Hepatocyte (in vitro differentiated cells): Measurements from ENCODE around the gene PATE3. TPM values are rescaled to one million over a fixed set of nuclear protein-coding genes. Genes with fewer than 3 reads are reported as not detected.

ENCODE experiments used
- DNase-seq: peaks from one replicate; pipeline ENCODE4 v3.0.0-alpha.2; 2016; ENCODE audit warnings: low spot score
- H2AFZ ChIP-seq: fragments of 200-600 bp; sonication (generic); 2 replicates; pipeline ENCODE4 v1.6.0; 2016; ENCODE audit warnings: antibody characterized with exemption, mild to moderate bottlenecking
- H3K27ac ChIP-seq: fragments of 200-600 bp; sonication (generic); 2 replicates; pipeline ENCODE4 v1.5.1; 2016; ENCODE audit warnings: mild to moderate bottlenecking
- H3K27me3 ChIP-seq: fragments of 200-600 bp; sonication (generic); 2 replicates; pipeline ENCODE4 v1.6.1; 2016
- H3K36me3 ChIP-seq: fragments of 200-600 bp; sonication (generic); replicated peaks from 2 replicates; pipeline ENCODE4 v1.5.1; 2016; ENCODE audit warnings: low read depth; ENCODE audit not compliant: insufficient read depth
- H3K4me1 ChIP-seq: fragments of 200-600 bp; sonication (generic); 2 replicates; pipeline ENCODE4 v1.5.1; 2016; ENCODE audit warnings: mild to moderate bottlenecking, moderate library complexity; ENCODE audit not compliant: insufficient read depth
- H3K4me2 ChIP-seq: fragments of 200-600 bp; sonication (generic); 2 replicates; pipeline ENCODE4 v1.6.0; 2016
- H3K4me3 ChIP-seq: fragments of 200-600 bp; sonication (generic); 2 replicates; pipeline ENCODE4 v1.5.1; 2016; ENCODE audit warnings: mild to moderate bottlenecking
- H3K79me2 ChIP-seq: fragments of 200-600 bp; sonication (generic); 2 replicates; pipeline ENCODE4 v1.6.0; 2017; ENCODE audit warnings: mild to moderate bottlenecking
- H3K9me2 ChIP-seq: fragments of 200-600 bp; sonication (generic); replicated peaks from 2 replicates; pipeline ENCODE4 v1.6.0; 2017; ENCODE audit warnings: mild to moderate bottlenecking; ENCODE audit not compliant: insufficient read depth
- H3K9me3 ChIP-seq: fragments of 200-600 bp; sonication (generic); 2 replicates; pipeline ENCODE4 v1.5.1; 2016; ENCODE audit warnings: low read depth, mild to moderate bottlenecking
- H4K20me1 ChIP-seq: fragments of 200-600 bp; sonication (generic); 2 replicates; pipeline ENCODE4 v1.6.0; 2016; ENCODE audit warnings: mild to moderate bottlenecking; ENCODE audit not compliant: insufficient read depth, poor library complexity, severe bottlenecking
- CTCF ChIP-seq: fragments of 200-600 bp; sonication (generic); IDR thresholded peaks from 2 replicates; pipeline ENCODE4 v1.5.1; 2016; ENCODE audit warnings: antibody characterized with exemption, mild to moderate bottlenecking; ENCODE audit not compliant: poor library complexity
- EZH2 ChIP-seq: fragments of 200-600 bp; sonication (generic); IDR thresholded peaks from 2 replicates; pipeline ENCODE4 v1.6.1; 2016; ENCODE audit warnings: antibody characterized with exemption, mild to moderate bottlenecking, borderline replicate concordance
- EZH2phosphoT487 ChIP-seq: fragments of 200-600 bp; sonication (generic); IDR thresholded peaks from one replicate; pipeline ENCODE4 v1.6.1; 2018; ENCODE audit warnings: antibody characterized with exemption, mild to moderate bottlenecking, low read depth, moderate library complexity; ENCODE audit not compliant: unreplicated experiment, severe bottlenecking
- WGBS: methylation state at CpG from one replicate; pipeline ENCODE4 v1.1.6; 2016; ENCODE audit warnings: low lambda C conversion rate; ENCODE audit errors: missing lambda C conversion rate; 5-methylcytosine and 5-hydroxymethylcytosine counted together
- polyA plus RNA-seq: library from polyadenylated mRNA; unstranded; fragments of >200 nt; fragmentation: Nextera tagmentation; extraction: Ambion mirVana; gene quantifications from 2 replicates; pipeline ENCODE4 v1.2.1, GENCODE V29; 2016
- total RNA-seq: library from RNA; depleted of rRNA; stranded (reverse); fragments of >200 nt; gene quantifications from 2 replicates; pipeline ENCODE4 v1.2.3, GENCODE V29; 2014

Gene PATE3
- total RNA-seq (not detected in 2 replicates), polyA plus RNA-seq (not detected in 2 replicates)

- Histone ChIP-seq H2AFZ (no peak within 1 kb of the TSS), H3K27ac (no peak within 1 kb of the TSS), H3K36me3 (no peaks in the 10 kb centered on the region), H3K27me3 (no peaks in the 10 kb centered on the region), H3K9me2 (no peaks in the 10 kb centered on the region), H3K4me1 (no peaks in the 10 kb centered on the region), H3K9me3 (no peaks in the 10 kb centered on the region), H4K20me1 (no peaks in the 10 kb centered on the region), H3K4me2 (no peak within 1 kb of the TSS), H3K4me3 (no peak within 1 kb of the TSS), H3K79me2 (no peaks in the 10 kb centered on the region)
- DNase-seq, result no peak
- 83% methylated on average over 2 of the region's 2 CpGs for WGBS
- TF ChIP-seq EZH2phosphoT487 (no peak), CTCF (no peak), EZH2 (no peak)
These were observed at the start of gene PATE3 for GRCh38 chr11:125787827-125788226. Gene PATE3, plus strand, starts transcription at chr11:125788127. Its CDS starts 25 bp downstream, at chr11:125788152.

- DNase-seq, result no peak
- no peaks in the 10 kb centered on the region for H4K20me1 ChIP-seq
- TF ChIP-seq EZH2 (no peak), CTCF (no peak), EZH2phosphoT487 (no peak)
- H3K27ac ChIP-seq, result no peak overlapping the region
- no peak overlapping the region for H3K4me3 ChIP-seq
- no peaks in the 10 kb centered on the region for H3K79me2 ChIP-seq
- no peaks in the 10 kb centered on the region for H3K9me3 ChIP-seq
- no peak overlapping the region for H3K4me2 ChIP-seq
- H3K9me2 ChIP-seq, result no peaks in the 10 kb centered on the region
- H3K36me3 ChIP-seq, result no peaks in the 10 kb centered on the region
- no peak overlapping the region for H2AFZ ChIP-seq
- no peaks in the 10 kb centered on the region for H3K4me1 ChIP-seq
- no peaks in the 10 kb centered on the region for H3K27me3 ChIP-seq
These were observed 47.3 kb upstream of the PATE3 start for GRCh38 chr11:125740617-125741016.

GRCh38 chr11:125743681-125744080 is 44.2 kb upstream of the PATE3 start:
- no peak overlapping the region for H3K4me2 ChIP-seq
- H3K79me2 ChIP-seq, result no peaks in the 10 kb centered on the region
- no peaks in the 10 kb centered on the region for H3K9me2 ChIP-seq
- H3K36me3 ChIP-seq, result no peaks in the 10 kb centered on the region
- H3K4me3 ChIP-seq, result no peak overlapping the region
- no peak overlapping the region for H3K27ac ChIP-seq
- DNase-seq, result no peak
- no peaks in the 10 kb centered on the region for H4K20me1 ChIP-seq
- 94% methylated on average over 1 of the region's 1 CpG for WGBS
- H2AFZ ChIP-seq, result no peak overlapping the region
- no peaks in the 10 kb centered on the region for H3K4me1 ChIP-seq
- no peak for TF ChIP-seq EZH2
- H3K27me3 ChIP-seq, result no peaks in the 10 kb centered on the region
- H3K9me3 ChIP-seq, result no peaks in the 10 kb centered on the region

GRCh38 chr11:125745979-125746378 is 41.9 kb upstream of the PATE3 start, which contains the start of gene PATE1:
Gene PATE1, plus strand, starts transcription at chr11:125746279. Its CDS starts 26 bp downstream, at chr11:125746305.
- Histone ChIP-seq H3K4me2 (no peak within 1 kb of the TSS), H3K36me3 (no peaks in the 10 kb centered on the region), H3K9me2 (no peaks in the 10 kb centered on the region), H3K27me3 (no peaks in the 10 kb centered on the region), H3K79me2 (no peaks in the 10 kb centered on the region), H3K4me3 (no peak within 1 kb of the TSS), H4K20me1 (no peaks in the 10 kb centered on the region), H3K27ac (no peak within 1 kb of the TSS), H3K4me1 (no peaks in the 10 kb centered on the region), H2AFZ (no peak within 1 kb of the TSS), H3K9me3 (no peaks in the 10 kb centered on the region)
- no peak for DNase-seq
- no peak for TF ChIP-seq EZH2
- TF ChIP-seq CTCF, result no peak
- WGBS, result 96% methylated on average over 3 of the region's 3 CpGs
